ENCODE results near the gene MED19.

- TF ChIP-seq ZNF70 (CRISPR knock-in tag; IDR thresholded peaks at IDR 0.05) (no peak), PATZ1 (CRISPR knock-in tag; IDR thresholded peaks at IDR 0.05; ENCODE audit: borderline replicate concordance) (no peak), RARB (CRISPR knock-in tag; IDR thresholded peaks at IDR 0.05) (no peak), SNAI2 (CRISPR knock-in tag; IDR thresholded peaks at IDR 0.05) (no peak), BACH2 (CRISPR knock-in tag; IDR thresholded peaks at IDR 0.05; ENCODE audit: borderline replicate concordance) (no peak), CSRNP3 (CRISPR knock-in tag; IDR thresholded peaks at IDR 0.05) (no peak), TSHZ2 (CRISPR knock-in tag; IDR thresholded peaks at IDR 0.05) (no peak), TCF4 (CRISPR knock-in tag; IDR thresholded peaks at IDR 0.05; ENCODE audit: borderline replicate concordance) (no peak), ZFP30 (CRISPR knock-in tag; IDR thresholded peaks at IDR 0.05) (no peak), POU6F1 (CRISPR knock-in tag; IDR thresholded peaks at IDR 0.05; ENCODE audit: borderline replicate concordance, low read depth) (no peak)
Observed at GRCh38 chr11:57712256-57713150, 488 bp upstream of the MED19 start, which contains the start of gene TMX2.

Data from SK-N-SH treated with all-trans-retinoic acid at 6 μM for 48 hours (cell line).